ENCODE measurements around the gene HMX1.

The HMX1 gene

DNA sequence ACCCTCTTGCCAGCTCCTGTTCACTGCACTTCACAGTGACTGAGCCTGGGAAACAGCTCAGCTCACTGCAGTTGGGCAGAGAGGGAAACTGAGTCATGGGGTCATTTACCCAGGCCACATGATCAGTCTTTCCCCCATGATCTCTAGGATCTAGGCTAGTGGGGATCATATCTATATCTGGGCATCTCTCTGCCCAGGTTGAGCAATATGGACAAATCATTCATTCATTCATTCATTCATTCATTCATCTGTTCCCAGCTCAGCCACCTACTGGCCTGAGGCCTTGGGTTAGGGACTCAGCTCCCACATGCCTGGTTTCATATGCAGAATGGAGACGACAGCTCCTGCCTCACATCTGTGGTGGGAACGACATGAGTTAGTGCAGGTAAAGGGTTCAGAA, 45.3 kb upstream of the HMX1 start:
- H3K4me3 ChIP-seq (ENCODE audit: low read depth, low read length), result no peak overlapping the region
- TF ChIP-seq, protein P1, sequence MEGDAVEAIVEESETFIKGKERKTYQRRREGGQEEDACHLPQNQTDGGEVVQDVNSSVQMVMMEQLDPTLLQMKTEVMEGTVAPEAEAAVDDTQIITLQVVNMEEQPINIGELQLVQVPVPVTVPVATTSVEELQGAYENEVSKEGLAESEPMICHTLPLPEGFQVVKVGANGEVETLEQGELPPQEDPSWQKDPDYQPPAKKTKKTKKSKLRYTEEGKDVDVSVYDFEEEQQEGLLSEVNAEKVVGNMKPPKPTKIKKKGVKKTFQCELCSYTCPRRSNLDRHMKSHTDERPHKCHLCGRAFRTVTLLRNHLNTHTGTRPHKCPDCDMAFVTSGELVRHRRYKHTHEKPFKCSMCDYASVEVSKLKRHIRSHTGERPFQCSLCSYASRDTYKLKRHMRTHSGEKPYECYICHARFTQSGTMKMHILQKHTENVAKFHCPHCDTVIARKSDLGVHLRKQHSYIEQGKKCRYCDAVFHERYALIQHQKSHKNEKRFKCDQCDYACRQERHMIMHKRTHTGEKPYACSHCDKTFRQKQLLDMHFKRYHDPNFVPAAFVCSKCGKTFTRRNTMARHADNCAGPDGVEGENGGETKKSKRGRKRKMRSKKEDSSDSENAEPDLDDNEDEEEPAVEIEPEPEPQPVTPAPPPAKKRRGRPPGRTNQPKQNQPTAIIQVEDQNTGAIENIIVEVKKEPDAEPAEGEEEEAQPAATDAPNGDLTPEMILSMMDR (IDR thresholded peaks at IDR 0.05; ENCODE audit: low read depth, low read length), result no peak

DNA sequence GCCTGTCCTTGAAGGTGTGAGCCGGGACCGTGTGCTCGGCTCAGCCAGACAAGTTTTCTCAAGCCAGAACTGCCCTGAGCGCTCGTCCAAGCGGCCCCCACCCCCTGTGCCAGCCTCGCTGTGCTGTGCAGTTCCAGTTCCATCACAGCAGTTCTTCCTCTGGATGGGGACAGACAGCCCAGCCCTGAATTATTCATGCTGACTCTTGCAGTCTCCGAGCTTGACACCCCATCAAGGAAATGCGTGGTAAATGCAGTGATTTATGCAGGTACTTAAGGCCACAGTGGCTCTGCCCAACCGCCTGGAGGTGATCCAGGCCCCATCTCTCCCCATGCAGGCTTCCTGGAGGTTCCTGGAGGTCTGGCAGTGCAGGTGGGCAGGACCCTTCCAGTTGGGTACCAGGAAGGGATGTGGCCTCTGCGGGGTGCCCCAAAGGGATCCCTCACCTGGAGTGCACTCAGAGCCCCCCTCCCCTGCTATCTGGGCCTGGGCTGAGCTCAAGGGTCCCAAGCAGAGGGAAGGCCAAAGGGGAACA, 44.8 kb upstream of the HMX1 start:
- no peak overlapping the region for H3K4me3 ChIP-seq (ENCODE audit: low read depth, low read length)
- TF ChIP-seq, protein P1 (IDR thresholded peaks at IDR 0.05; ENCODE audit: low read depth, low read length), result no peak

DNA sequence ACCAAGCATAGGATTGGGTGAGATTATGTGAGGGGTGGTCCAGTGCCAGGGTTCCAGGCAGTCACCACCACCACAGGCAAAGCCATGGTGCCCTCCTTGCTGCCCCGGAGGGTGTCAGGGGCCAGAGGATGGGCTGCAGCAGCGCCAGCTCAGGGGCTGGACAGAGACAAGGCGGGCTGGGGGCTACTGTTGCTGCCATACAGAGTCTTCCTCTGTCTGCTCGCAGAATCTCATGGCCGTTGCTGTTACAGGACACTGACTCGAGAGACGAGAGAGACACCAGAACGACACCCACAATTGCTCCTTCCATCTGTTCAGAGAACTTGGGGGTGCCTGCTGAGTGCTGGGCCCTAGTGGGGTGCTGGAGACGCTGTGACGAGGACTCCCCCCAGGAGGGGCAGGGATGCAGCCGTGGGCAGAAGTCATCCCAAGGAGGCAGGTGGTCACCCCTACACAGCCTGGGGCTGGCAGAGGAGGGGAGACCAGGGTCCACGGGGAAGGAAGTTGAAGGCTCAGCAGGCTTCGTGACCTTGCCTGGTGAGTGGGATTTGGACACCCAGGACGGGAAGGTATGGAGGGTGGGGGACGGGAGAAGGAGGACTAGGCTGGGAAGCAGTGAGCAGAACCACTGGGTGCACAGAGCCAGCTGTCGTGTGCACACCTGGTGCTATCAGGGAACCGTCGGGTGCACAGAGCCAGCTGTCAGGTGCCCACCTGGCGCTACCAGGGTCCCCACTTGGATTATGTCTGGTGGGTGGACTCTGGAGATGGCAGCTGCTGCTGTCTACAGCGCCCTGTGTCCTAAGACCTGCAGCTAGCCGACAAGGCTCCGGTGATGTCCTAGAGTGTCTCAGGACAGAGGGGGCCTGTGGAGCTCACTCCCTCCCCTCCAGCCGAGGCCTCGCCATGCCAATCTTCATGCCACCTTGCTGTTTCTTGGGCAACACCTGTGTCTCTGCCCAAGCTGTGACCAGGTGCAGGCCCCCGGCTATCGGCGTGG, 43.9 kb upstream of the HMX1 start:
- TF ChIP-seq, protein P1 (IDR thresholded peaks at IDR 0.05; ENCODE audit: low read depth, low read length), result no peak

DNA sequence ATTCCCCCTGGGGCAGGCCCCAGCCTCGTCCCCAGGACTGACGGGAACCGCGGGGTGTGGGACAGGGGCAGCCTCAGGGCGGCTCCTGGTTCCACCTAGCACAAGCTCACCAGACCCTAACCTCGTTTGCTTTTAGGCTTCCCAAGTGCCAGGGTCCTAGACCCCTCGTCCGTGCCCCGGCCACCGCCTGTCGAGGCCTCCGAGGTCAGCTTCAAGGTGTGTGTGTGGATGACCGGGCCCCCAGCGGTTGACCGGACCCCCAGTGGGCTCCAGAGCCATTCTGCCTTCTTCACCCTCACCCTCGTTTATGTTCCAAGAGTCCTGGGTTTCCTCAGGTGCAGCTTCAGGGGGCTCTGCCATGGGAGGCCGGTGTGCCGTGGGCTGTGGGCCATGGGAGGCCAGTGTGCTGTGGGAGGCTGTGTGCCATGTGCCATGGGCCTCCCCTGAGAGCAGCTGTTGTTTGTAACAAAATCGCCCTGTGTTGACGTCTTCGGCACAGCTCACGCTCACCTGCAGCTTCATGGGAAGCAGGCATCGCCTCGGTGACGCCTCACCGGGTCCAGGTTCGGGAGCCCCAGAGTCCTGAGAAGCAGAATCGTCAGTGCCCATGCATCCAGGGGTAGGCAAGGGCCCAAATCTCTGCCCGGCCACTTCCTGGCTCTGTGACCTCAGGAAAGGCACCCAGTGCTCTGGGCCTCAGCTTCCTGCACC, 43.0 kb upstream of the HMX1 start:
- H3K4me3 ChIP-seq (ENCODE audit: low read depth, low read length), result no peak overlapping the region
- TF ChIP-seq, protein P1 (IDR thresholded peaks at IDR 0.05; ENCODE audit: low read depth, low read length), result no peak

More for the DNA sequence above, 43.9 kb upstream of the HMX1 start:
- H3K4me3 ChIP-seq (ENCODE audit: low read depth, low read length), result no peak overlapping the region

DNA sequence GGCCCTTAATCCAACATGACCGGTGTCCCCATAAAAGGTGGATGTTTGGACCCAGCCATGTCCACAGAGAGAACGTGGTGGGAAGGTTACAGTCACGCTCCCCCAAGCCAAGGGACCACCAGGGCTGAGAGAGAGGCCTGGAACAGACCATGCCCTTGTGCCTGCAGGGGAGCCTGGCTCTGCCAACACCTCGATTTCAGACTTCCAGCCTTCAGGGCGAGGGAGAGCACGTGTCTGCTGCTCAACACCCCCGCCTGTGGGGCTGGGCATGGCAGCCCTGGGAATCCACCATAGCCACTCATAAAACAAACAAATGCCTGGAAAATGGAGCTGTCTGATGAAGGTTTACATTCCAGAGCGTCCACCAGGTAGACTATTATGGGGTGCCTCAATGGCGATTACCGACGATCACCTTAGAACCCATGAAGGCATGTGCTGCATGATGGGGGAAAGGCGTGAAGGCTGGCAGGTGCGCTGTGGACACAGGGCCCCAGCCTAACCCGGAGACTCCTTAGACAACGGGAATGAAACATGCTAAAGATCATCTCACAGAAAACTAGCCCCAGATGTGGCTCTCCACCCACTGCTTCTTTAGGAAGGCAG, 42.3 kb upstream of the HMX1 start:
- TF ChIP-seq, protein P1 (IDR thresholded peaks at IDR 0.05; ENCODE audit: low read depth, low read length), result no peak
- no peak overlapping the region for H3K4me3 ChIP-seq (ENCODE audit: low read depth, low read length)

DNA sequence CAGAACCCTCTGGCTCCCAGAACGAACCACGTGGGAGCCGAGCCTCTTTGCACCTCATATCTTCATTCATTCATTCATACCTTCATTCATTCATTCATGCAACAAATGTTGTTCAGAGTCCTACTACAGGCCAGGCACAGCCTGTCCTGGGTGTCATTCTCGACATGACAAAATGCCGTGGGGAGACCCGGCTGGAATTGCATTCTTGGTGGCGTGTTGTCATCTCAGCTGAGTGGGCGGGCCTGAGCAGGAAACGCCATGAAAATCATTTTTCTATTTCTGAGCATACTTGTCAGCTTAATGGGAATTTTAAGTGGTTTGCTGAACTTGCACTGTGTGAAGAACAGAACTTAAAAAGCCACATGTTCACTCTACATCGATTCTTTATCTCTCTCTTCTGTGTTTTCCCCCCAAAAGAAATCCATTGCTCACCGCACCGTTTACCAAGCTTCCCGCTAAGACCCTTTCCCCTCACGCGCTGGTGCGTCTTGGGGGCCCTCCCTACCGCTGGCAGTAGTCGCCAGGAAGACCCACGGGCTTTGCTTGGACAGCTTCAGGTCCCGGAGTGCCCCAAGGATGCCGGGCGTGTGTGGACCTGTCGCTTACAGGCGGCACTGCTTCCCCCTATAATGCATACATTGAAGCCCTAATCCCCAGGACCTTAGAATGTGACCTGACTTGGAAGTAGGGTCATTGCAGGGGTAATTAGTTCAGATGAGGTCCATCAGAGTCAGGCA, 41.6 kb upstream of the HMX1 start:
- no peak overlapping the region for H3K4me3 ChIP-seq (ENCODE audit: low read depth, low read length)
- TF ChIP-seq, protein P1 (IDR thresholded peaks at IDR 0.05; ENCODE audit: low read depth, low read length), result no peak
